ENCODE measurements around the gene CLIC4.

- TF ChIP-seq SNAI2 (CRISPR knock-in tag; IDR thresholded peaks at IDR 0.05) (no peak), RARB (CRISPR knock-in tag; IDR thresholded peaks at IDR 0.05) (no peak), CSRNP3 (CRISPR knock-in tag; IDR thresholded peaks at IDR 0.05) (no peak), PPARA (CRISPR knock-in tag; IDR thresholded peaks at IDR 0.05; ENCODE audit: borderline replicate concordance) (no peak), ZNF565 (CRISPR knock-in tag; conservative IDR thresholded peaks at IDR 0.05; ENCODE audit: low read depth) (no peak), ARNTL (CRISPR knock-in tag; IDR thresholded peaks at IDR 0.05; ENCODE audit: borderline replicate concordance, low read depth) (no peak), GLIS3 (CRISPR knock-in tag; IDR thresholded peaks at IDR 0.05) (no peak), ZFP30 (CRISPR knock-in tag; IDR thresholded peaks at IDR 0.05) (no peak), CSDC2 (CRISPR knock-in tag; IDR thresholded peaks at IDR 0.05) (no peak), OSR1 (CRISPR knock-in tag; IDR thresholded peaks at IDR 0.05) (no peak), ZNF8 (CRISPR knock-in tag; IDR thresholded peaks at IDR 0.05) (no peak), ISL1 (CRISPR knock-in tag; IDR thresholded peaks at IDR 0.05) (no peak)
Measured at GRCh38 chr1:24878775-24879742, 133.8 kb downstream of the CLIC4 start.
